GM13977 (cell line): ENCODE results near the gene KNL1.
A peak's percentile ranks its signal among the peaks of the same experiment; 100 is the strongest.
"Not testable (repeated sequence)": the region's sequence is repeated elsewhere in the genome, so short reads cannot be mapped to it uniquely, and the experiment has no call there.

Experiments used
- DNase-seq: peaks from one replicate; pipeline ENCODE4 v3.0.0; 2012; ENCODE audit warnings: low spot score
- CTCF ChIP-seq: IDR thresholded peaks from 2 replicates; pipeline ENCODE4 v1.5.1; 2012; ENCODE audit warnings: mild to moderate bottlenecking, control low read depth; ENCODE audit not compliant: insufficient read depth; ENCODE audit errors: extremely low read depth, missing control alignments
- in situ Hi-C: fragments of 300-500 bp; cut with MboI; formaldehyde crosslinking; loops from one replicate; pipeline ENCODE4 v1.12.0; 2022; ENCODE audit warnings: low sequenced_read_pairs, low pct_unique_long_range_greater_than_20kb, mixed read lengths, inconsistent platforms; ENCODE audit not compliant: unreplicated experiment

The KNL1 gene

GRCh38 chr15:40567111-40567510 lies 26.9 kb upstream of the KNL1 start:
- in situ Hi-C loops = no loop called here
- TF ChIP-seq CTCF = peak; percentile 49
- no peak for DNase-seq

DNA sequence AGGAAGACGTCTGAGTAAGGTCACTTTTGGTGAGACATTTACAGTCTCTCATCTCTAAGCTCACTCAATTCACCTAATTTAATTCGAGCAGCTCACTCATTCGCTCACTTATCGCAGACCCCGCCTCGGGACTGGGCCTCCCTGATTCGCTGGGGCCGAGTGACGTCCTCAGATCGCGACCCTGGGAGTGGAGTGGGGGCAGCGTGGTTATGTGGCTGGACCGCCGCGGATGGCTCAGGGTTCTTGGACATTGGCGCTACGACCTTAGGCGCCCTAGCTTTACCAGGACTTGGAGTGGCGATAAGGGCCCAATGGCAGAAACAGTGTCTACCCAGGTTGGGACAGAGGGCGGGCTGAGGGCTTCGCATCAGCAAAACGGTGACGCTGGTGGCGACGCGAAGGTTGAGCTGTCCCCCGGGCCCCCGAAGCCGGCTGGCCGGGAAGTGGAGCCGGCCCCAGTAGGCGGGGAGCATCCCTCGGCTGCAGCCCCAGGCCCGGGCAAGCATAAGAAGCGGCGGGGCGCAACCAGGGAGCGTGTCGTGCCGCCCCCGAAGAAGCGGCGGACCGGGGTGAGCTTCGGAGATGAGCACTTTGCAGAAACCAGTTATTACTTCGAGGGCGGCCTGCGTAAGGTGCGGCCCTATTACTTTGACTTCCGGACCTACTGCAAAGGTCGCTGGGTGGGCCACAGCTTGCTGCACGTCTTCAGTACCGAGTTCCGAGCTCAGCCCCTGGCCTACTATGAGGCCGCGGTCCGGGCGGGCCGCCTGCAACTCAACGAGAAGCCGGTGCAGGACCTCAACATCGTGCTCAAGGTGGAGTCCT lies 24.7 kb upstream of the KNL1 start, which contains the start of gene RPUSD2:
Gene RPUSD2, plus strand, starts transcription at position 171 of the 825 bp plus-strand sequence. Its CDS starts 39 bp downstream, at position 210.
- no peak for TF ChIP-seq CTCF
- in situ Hi-C loops = no loop called here
- DNase-seq = peak; percentile 93

GRCh38 chr15:40575113-40575512 lies 18.9 kb upstream of the KNL1 start:
- no peak for TF ChIP-seq CTCF
- in situ Hi-C loops = no loop called here
- no peak for DNase-seq

- in situ Hi-C loops = not testable (repeated sequence)
These were observed 17.1 kb upstream of the KNL1 start for GRCh38 chr15:40576914-40577313.

DNA sequence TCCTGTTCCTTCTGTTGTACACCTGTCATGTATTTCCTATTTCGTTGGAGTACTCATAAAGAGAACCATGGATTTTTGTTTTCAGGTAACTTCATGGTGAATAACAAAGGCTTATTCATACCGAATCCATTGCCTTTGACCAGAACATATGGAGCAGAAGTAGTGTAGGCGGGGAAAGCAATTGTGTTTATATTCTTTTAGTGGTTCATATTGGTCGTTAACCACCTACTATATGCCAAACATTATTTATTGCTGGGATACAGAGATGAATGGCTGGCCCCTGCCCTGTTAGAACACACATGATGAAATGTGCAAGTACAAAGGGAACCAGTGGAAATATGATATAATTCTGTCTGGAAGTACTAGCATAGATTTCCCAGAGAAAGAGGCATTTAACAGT lies 15.2 kb upstream of the KNL1 start:
- no peak for TF ChIP-seq CTCF
- DNase-seq = no peak
- in situ Hi-C loops = no loop called here

More at GRCh38 chr15:40576914-40577313, 17.1 kb upstream of the KNL1 start:
- not testable (repeated sequence) for DNase-seq

DNA sequence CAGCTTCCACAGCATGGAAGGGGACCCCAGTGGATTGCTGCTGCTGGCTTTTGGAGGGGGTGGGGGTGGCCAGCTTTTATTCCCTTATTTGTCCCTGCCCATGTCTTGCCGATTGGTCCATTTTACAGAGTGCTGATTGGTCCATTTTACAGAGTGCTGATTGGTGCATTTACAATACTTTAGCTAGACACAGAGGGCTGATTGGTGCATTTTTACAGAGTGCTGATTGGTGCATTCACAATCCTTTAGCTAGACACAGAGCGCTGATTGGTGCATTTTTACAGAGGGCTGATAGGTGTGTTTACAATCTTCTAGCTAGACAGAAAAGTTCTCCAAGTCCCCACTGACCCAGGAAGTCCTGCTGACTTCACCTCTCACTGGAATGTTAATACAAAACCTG lies 12.3 kb upstream of the KNL1 start:
- in situ Hi-C loops, DNase-seq: not testable (repeated sequence)

- in situ Hi-C loops = no loop called here
- DNase-seq = no peak
- no peak for TF ChIP-seq CTCF
These were observed 11.3 kb upstream of the KNL1 start for GRCh38 chr15:40582726-40583246.
